Measurements from ENCODE around the gene CBX6. TPM values are rescaled to one million over a fixed set of nuclear protein-coding genes. Genes with fewer than 3 reads are reported as not detected.

CBX6 gene
- total and polyA plus RNA-seq, 2 of the 8 experiments (the other 6 are each of a cell fraction or from before 2014, with no cell fraction given), result 10.6 to 27.5 TPM

- WGBS, 2 experiments (ENCODE audit: extremely low coverage in 1 of 2, insufficient coverage in 1 of 2, insufficient read length in 1 of 2, insufficient replicate concordance in 2 of 2, low coverage in 1 of 2, low lambda C conversion rate in 2 of 2, missing lambda C conversion rate in 1 of 2), result 64% methylated on average over 5 of the region's 5 CpGs; no CpG with 5 or more reads in 1 of the 2 experiments
- no peaks in the 10 kb centered on the region for H3K79me1 ChIP-seq (ENCODE audit: low read depth, low read length)
- H3K23ac ChIP-seq (ENCODE audit: insufficient read length), result no peak overlapping the region
- H3K9ac ChIP-seq (replicated peaks in 1 of 4; ENCODE audit: extremely low read depth in 1 of 4, low read depth in 3 of 4, low read length in 3 of 4), result no peak overlapping the region
- H3K56ac ChIP-seq (replicated peaks; ENCODE audit: insufficient read length, low read depth, low read length), result no peak overlapping the region
- H2AK5ac ChIP-seq (ENCODE audit: low read depth, low read length), result no peak overlapping the region
- H2AFZ ChIP-seq (ENCODE audit: low read length), result no peak overlapping the region
- H4K20me1 ChIP-seq (replicated peaks in 1 of 2; ENCODE audit: control insufficient read depth in 1 of 2, insufficient read depth in 2 of 2, low read length in 2 of 2), result no peaks in the 10 kb centered on the region
- no peaks in the 10 kb centered on the region for H3K79me2 ChIP-seq (ENCODE audit: control insufficient read depth in 1 of 2, insufficient read depth in 2 of 2, low read length in 2 of 2)
- FAIRE-seq, result no peak
- no peak overlapping the region for H4K5ac ChIP-seq (ENCODE audit: insufficient read length, low read depth, low read length)
- H3K9me3 ChIP-seq (ENCODE audit: insufficient read depth in 2 of 2, low read depth in 1 of 2, low read length in 1 of 2), result no peaks in the 10 kb centered on the region
- H3K18ac ChIP-seq (ENCODE audit: extremely low read depth, low read length), result no peak overlapping the region
- H2BK20ac ChIP-seq (ENCODE audit: low read length), result no peak overlapping the region
- ChIA-PET POLR2A (ENCODE audit: partially characterized antibody) (no interaction called here), CTCF (ENCODE audit: partially characterized antibody) (interaction anchor here (0.6 kb wide), 1 partner anchor 203 kb away, joined by 3 read pairs; no protein-coding TSS in a partner anchor)
- no peak overlapping the region for H3K27ac ChIP-seq (ENCODE audit: low read depth, low read length)
- no peak overlapping the region for H3K4me3 ChIP-seq (ENCODE audit: extremely low read depth in 1 of 4, insufficient read depth in 2 of 4, low read depth in 3 of 4, low read length in 4 of 4)
- no peaks in the 10 kb centered on the region for H3K4me1 ChIP-seq (replicated peaks in 1 of 4; ENCODE audit: control insufficient read depth in 3 of 4, insufficient read depth in 4 of 4, low read length in 3 of 4)
- no peak overlapping the region for H2BK12ac ChIP-seq (ENCODE audit: low read depth, low read length)
- no peak overlapping the region for H4K8ac ChIP-seq (ENCODE audit: extremely low read depth, insufficient read depth, low read length)
- no peak overlapping the region for H2BK5ac ChIP-seq (ENCODE audit: low read depth, low read length)
- DNase-seq (ENCODE audit: low read depth in 1 of 2, low spot score in 2 of 2), result no peak
- no peak overlapping the region for H4K91ac ChIP-seq (replicated peaks; ENCODE audit: insufficient read length, low read length)
- no peak overlapping the region for H3K14ac ChIP-seq (ENCODE audit: insufficient read length)
- no peak overlapping the region for H2BK15ac ChIP-seq (ENCODE audit: low read length)
- no peak overlapping the region for H3K4ac ChIP-seq (replicated peaks; ENCODE audit: insufficient read length, low read depth, low read length)
- H3K36me3 ChIP-seq (ENCODE audit: control insufficient read depth in 2 of 4, insufficient read depth in 4 of 4, low read length in 3 of 4), result no peaks in the 10 kb centered on the region
- H3K4me2 ChIP-seq (ENCODE audit: insufficient read depth in 1 of 2, low read depth in 2 of 2, low read length in 2 of 2), result no peak overlapping the region
- H3K27me3 ChIP-seq (replicated peaks in 1 of 4; ENCODE audit: control insufficient read depth in 3 of 4, extremely low read depth in 1 of 4, insufficient read depth in 3 of 4, low read length in 3 of 4), result no peaks in the 10 kb centered on the region
- no peaks in the 10 kb centered on the region for H3K23me2 ChIP-seq (ENCODE audit: low read depth, low read length)
- H2BK120ac ChIP-seq (replicated peaks; ENCODE audit: low read depth, low read length), result no peak overlapping the region
- TF ChIP-seq GABPA (IDR thresholded peaks at IDR 0.05; ENCODE audit: borderline replicate concordance, insufficient read depth, low read length) (no peak), POLR2AphosphoS5 (IDR thresholded peaks at IDR 0.05; ENCODE audit: low read depth, low read length) (no peak), GTF2F1 (IDR thresholded peaks at IDR 0.05; ENCODE audit: borderline replicate concordance, low read depth, low read length) (no peak), CHD2 (IDR thresholded peaks at IDR 0.05; ENCODE audit: low read length) (no peak)
These were observed 14.3 kb upstream of the CBX6 start for GRCh38 chr22:38886333-38886732.
